ENCODE data around the gene PTX4.

PTX4 gene

GRCh38 chr16:1460602-1461138, 28.1 kb downstream of the PTX4 start:
- DNase-seq (ENCODE audit: low read depth in 3 of 3) = no peak

GRCh38 chr16:1459967-1460366, 28.8 kb downstream of the PTX4 start:
- DNase-seq (ENCODE audit: low read depth in 3 of 3) = no peak

GRCh38 chr16:1458977-1459341, 29.8 kb downstream of the PTX4 start:
- no peak for DNase-seq (ENCODE audit: low read depth in 3 of 3)

- DNase-seq (ENCODE audit: low read depth in 3 of 3) = peak in 1 of 3 experiments; percentile 12
These were observed 30.3 kb downstream of the PTX4 start for GRCh38 chr16:1458336-1458976.

DNA sequence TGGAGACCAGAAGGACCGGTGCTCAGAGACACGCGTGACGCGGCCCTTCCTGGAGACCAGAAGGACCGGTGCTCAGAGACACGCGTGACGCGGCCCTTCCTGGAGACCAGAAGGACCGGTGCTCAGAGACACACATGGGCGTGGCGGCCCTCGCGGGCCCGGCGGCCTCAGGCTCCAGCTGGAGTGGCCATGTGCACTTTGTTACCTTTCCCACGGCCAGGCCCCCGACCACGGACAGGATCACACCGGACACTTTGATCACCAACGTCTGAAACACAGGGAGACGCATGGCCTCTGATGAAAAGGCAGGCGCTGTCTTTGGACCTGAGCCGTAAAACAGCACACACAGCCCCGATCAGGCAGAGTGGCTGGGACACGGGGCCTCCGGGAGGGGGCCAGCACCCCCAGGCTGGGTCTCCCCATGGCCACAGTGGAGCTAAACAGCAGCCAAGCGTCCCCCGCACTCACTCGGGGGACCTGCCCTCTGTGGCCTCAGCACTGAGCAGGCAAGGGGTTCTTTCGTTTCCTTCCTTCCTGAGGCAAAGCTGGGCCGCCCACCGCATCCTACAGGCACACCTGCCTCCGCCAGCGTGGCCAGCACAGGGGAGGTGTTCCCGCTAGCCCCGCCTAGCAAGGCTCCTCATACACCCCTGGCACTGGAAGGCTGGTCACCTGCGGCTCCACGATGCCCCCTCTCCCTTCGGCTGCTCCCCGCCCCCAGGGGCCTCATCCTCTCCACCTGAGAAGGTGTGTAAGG, 31.1 kb downstream of the PTX4 start:
- no peak for DNase-seq (ENCODE audit: low read depth in 3 of 3)

GRCh38 chr16:1456951-1457350, 31.8 kb downstream of the PTX4 start:
- DNase-seq (ENCODE audit: low read depth in 3 of 3) = no peak

- DNase-seq (ENCODE audit: low read depth in 3 of 3) = no peak
These were observed 33.3 kb downstream of the PTX4 start for GRCh38 chr16:1455190-1456171.

- DNase-seq (ENCODE audit: low read depth in 3 of 3) = no peak
These were observed 34.2 kb downstream of the PTX4 start for GRCh38 chr16:1454561-1454960.

DNA sequence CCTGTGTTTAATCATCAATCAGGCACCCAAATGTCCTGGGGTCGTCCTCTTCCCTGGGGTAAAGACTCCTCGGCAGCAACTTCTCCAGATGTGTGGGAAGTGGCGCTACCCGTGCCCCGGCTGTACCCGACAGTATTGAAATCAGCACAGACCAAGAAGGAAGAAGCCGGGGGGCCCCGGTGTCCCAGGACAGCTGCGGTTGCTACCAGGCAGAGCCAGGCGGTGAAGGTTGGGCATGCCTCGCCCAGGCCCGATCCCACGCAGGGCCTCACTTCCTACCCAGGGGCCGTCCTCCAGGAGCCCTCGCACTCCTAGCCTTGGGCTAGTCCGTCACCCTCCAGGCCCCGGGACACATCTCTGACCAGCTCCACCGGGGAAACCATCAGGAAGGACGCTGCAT, 35.4 kb downstream of the PTX4 start:
- DNase-seq (ENCODE audit: low read depth in 3 of 3) = no peak

- DNase-seq (ENCODE audit: low read depth in 3 of 3) = no peak
These were observed 36.2 kb downstream of the PTX4 start for GRCh38 chr16:1452530-1452929.

DNA sequence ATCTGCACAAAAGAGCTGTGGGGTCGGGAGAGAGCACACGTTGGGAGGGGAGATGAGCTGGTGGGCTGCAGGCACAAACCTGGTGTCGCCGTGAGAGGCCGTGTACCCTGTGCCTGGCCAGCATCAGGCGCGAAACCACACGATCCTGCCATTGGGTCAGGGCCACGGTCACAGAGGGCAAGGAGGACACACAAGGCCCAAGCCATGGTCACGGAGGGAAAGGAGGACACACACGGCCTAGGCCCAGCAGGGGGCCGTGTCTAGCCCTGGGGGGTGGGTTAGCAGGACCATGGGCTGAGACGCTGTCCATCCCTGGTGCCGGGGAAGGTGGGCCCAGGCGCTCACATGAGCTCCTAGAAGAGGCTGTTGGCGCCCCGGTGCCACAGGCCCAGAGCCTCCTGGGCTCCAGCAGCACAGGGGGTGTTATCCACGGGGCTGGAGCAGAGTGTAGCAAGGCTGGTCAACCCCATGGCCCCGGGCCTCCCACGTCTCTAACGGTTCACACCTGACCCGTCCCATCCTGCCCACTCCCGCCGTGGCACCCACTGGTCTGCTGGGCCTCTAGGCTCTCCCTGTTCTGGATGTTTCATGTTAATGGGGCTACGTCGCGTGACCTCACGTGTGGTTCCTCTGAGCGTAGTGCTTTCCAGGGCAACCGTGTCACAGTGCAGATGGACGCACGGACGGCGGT, 36.9 kb downstream of the PTX4 start:
- no peak for DNase-seq (ENCODE audit: low read depth in 3 of 3)

GRCh38 chr16:1450841-1451240, 37.9 kb downstream of the PTX4 start:
- no peak for DNase-seq (ENCODE audit: low read depth in 3 of 3)

- no peak for DNase-seq (ENCODE audit: low read depth in 3 of 3)
These were observed 38.5 kb downstream of the PTX4 start for GRCh38 chr16:1450218-1450617.

- DNase-seq (ENCODE audit: low read depth in 3 of 3) = no peak
These were observed 39.4 kb downstream of the PTX4 start for GRCh38 chr16:1449201-1449788.

DNA sequence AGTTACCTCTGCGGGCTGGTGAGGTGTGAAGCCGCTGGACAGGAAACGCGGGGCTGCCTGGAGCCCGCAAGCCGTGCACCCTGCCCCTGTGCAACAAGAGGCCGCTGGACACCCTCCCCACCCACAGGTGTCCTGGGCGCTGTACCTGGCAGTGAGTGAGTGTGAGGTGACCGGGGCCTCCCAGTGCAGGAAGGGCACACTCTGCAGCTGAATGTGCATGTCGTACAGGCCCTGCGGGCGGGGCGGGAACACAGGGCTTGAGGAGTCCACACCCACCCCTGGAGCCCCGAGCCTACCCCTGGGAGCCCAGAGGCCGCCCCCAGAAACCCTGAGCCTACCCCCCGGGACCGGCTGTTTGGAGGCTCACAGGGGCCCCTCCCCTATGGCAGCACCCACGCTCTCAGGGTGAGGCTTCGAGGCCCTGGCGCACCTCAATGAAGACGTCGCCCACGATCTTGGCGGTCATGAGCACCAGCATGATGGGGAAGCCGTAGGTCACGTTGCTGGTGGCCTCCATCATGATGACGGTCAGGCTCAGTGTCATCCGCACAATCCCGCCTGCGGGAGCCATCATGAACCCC, 40.1 kb downstream of the PTX4 start:
- no peak for DNase-seq (ENCODE audit: low read depth in 3 of 3)

DNA sequence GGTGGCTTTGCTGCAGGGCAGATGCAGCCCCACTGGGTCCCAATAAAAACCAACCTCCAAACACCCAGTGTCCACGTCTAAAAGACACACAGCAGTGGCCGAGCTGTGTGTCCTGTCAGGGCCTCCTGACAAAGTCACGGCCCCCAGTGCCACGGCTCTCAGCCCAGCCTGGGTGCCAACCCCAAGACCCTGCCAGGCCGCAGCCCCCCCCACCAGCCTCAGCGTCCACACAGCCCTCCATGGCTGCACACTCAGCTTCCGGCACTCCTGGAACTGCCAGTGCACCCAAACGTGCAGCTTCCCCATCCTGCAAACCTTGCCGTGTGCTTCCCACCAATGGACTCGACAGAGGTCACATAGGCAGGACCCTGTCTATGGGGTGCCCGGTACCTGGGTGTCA, 40.8 kb downstream of the PTX4 start:
- DNase-seq (ENCODE audit: low read depth in 3 of 3) = no peak

DNA sequence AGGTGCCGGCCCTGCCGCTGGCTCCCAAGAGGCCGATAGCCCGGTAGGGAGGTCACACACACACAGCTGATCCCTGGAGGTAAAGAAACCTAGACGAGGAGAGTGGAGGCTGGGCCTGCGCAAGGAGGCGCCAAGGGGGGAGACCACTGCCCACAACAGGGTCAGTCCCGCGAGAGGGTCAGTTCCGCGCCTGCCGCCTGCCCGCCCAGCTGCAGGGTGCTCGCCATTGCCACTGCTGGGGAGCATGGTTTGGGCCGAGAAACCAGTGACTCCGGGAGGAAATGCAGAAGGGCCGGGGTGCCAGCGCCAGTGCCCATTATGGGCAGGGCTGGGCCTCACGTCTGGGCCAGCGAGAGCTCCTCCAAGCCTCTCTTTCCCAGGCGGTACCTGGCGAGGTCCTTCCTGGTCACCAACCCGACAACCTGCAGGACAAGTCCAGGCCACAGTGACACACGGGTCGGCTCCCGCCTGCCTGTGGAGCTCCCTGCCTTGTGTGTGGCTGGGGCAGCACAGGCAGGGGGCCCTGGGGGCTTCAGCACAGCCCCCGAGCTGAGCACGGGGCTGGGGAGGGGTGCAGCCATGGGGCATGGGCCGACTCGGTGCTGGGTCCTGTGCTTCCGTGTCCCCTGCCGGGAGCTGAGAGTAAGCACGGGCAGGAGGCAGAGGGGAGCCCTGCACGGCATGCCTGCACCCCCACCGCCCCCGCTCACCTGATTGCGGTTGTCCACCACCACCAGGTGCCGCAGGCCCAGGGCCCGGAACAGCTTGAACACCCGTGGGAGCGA, 42.3 kb downstream of the PTX4 start:
- DNase-seq (ENCODE audit: low read depth in 3 of 3) = no peak

- DNase-seq (ENCODE audit: low read depth in 3 of 3) = no peak
These were observed 43.1 kb downstream of the PTX4 start for GRCh38 chr16:1445518-1446203.

DNA sequence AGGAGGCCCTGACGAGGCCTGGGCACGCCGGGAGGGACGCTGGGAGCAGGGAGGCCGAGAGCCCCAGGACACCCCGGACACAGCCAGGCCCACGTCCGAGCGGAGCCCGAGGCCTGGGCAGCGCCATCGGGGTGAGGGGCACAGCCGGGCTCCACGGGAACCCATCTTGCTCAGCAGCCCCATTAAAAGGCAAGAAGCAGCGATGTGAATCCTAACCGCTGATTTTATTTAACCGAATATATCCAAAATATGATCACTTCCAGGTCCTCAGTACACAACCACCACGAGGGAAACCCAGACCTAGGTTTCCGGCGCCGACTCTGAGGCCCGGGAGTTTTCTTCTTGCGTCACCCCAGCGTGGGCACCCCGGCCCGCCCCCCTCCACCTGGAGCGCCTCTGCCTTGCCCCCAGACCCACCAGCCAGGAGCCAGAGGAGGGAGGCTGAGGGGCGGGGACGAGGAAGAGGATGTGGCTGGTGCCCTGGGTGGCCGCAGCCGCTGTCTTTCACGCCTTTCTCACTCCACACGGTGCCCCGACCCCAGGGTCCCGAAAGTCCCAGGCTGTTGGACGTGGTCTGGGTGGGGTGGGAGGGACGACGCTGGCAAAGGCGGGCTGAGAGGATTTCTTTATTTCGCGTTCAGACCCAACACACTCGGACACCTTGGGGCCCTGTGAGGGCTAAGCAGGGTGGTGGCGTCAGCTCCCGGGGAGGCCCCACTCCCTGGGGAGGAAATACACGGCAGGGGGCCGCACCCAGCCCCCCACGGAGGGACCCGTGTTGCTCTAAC, 43.8 kb downstream of the PTX4 start:
- DNase-seq (ENCODE audit: low read depth in 3 of 3) = no peak
